MV-4-11 (cell line): ENCODE measurements around the gene ZNF227.
"Not testable (repeated sequence)": the region's sequence is repeated elsewhere in the genome, so short reads cannot be mapped to it uniquely, and the experiment has no call there.

Source experiments
- DNase-seq: peaks from one replicate; lab custom pipeline; 2025; lab: John Stamatoyannopoulos, UW

Gene ZNF227

DNA sequence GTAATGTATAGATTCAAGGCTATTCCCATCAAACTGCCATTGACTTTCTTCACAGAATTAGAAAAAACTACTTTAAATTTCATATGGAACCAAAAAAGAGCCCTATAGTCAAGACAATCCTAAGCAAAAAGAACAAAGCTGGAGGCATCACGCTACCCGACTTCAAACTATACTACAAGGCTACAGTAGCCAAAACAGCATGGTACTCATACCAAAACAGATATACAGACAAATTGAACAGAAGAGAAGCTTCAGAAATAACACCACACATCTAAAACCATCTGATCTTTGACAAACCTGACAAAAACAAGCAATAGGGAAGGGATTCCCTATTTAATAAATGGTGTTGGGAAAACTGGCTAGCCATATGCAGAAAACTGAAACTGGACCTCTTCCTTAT lies 40.0 kb downstream of the ZNF227 start:
- not testable (repeated sequence) for DNase-seq

DNA sequence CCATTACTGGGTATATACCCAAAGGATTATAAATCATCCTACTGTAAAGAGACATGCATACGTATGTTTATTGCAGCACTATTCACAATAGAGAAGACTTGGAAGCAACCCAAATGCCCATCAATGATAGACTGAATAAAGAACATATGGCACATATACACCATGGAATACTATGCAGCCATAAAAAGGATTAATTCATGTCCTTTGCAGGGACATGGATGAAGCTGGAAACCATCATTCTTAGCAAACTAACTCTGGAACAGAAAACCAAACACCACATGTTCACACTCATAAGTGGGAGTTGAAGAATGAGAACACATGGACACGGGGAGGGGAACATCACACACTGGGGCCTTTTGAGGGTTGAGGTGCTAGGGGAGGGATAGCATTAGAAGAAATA lies 41.1 kb downstream of the ZNF227 start:
- DNase-seq = not testable (repeated sequence)

DNA sequence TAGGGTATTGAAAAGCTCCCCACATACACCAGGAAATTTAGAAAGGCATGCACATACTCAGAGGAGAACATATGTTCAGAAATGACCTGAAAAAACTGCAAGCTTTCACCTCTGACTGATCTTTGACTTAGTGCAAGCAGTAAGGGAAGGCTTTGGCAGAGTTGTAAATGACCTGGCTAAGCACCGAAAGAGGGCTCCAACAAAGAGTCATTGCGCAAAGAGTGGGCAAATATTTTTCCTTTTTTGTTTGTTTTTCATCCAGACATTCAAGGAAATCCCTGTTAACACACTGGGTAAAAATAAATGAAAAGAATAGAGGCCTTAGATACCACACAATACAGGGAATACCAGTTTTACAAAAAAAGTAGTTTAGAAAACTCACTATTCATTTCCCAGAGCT lies 42.2 kb downstream of the ZNF227 start:
- DNase-seq = no peak

DNA sequence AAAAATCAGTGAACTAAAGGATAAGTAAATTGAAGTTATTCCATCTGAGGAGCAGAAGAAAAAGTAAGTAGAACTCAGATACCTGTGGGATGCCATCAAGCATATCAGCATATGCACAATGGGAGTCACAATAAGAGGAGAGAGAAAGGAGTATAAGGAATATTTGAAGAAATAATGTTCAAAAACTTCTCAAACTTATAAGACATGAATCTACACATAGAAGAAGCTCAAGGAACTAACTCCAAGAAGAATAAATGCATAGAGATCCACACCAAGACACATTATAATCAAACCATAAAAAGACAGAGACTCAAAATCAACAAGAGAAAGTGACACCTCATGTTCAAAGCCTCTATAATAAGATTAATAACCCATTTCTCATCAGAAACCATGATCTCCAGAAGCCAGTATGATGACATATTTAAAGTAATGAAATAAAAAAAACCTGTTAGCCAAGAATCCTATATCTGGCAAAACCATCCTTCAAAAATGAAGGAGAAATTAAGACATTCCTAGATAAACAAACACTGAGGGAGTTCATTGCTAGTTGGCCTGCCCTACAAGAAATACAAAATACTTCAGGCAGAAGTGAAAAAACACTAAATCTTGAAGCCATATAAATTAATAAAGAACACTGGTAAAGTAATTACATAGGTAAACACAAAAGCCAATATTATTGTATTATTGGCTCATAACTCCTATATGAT lies 43.5 kb downstream of the ZNF227 start:
- DNase-seq = no peak

DNA sequence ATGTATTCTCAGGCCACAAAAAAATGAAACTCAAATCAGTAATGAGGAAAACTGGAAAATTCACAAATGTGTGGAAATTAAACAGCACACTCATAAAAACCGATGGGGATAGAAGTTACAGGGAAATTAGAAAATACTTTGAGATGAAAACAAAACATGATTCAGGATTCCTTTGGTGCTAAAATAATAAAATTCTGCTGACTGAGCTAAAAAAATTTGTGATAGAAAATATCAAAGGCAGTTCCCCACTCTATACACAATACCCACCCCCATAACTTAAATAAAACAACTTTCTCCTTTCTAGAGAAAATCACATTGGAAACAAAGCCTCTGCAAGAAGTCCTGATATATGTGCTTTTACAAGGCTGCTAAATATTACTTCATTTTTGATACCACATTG lies 45.8 kb downstream of the ZNF227 start:
- DNase-seq = no peak

DNA sequence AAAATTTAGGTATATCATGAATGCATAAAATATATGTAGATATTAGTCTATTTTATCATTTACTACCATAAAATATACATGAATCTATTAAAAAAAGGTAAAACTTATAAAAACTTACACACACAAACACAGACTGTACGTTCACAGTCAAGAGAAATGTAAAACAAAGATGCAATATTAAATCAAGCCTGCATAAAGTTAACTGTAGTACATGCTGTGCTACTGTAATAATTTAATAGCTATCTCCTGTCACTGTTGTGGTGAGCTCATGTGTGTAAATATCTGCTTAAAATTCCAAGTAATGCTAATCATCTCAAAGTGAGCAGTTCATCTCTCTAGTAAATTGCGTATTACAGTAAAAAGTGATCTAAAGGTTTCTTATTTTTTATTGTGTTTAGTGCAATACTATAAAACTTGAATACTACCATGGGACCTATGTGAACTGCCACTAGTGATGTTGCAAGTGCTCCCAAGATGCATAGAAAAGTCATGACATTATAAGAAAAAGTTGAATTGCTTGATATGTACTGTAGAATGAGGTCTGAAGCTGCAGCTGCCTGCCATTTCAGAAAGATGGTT lies 46.6 kb downstream of the ZNF227 start:
- no peak for DNase-seq

DNA sequence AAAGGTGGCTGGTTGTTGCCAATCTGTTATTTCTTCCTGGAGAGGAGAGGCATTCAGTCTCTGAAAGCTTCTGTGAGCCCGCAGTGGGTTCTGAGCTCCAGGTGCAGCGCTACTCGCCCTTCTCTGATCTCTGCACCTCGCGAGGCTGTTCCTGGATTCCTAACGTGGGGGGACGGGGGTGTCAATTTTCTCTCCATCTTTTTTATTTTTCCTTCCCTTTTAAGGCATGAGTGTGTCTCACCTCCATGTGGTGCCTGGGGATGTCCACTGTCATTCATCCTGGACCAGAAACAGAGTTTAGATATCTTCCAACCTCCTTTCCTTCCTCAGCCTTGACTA lies 48.0 kb downstream of the ZNF227 start:
- DNase-seq = no peak

DNA sequence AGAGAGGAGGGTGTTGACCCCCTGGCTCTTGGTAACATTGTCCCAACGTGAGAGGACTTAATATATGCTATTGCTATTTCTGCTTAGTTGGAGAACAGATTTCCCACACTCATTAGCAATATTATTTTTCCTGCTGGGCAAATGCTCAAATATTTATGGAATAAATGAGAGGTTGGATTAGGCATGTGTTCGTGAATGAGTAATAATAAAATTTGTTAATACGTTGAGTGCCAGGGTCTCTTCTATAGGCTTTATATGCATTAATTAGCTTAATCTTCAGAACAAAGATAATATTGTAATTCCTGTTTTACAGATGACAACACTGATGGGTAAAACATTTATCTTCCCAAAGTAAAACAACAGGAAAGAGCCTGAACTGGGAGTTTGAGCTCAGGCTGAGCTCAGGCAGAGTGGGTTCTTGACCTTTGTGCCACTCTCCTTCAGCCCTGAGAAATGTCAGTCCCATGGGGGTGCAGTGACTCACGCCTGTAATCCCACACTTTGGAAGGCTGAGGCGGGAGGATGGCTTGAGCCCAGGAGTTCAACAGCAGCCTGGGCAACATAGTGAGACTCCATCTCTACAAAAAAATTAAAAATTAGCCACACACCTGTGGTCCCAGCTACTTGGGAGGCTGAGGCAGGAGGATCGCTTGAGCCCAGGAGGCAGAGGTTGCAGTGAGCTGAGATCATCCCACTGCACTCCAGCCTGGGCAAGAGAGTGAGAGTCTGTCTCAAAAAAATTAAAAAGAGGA lies 48.5 kb downstream of the ZNF227 start:
- DNase-seq = no peak

DNA sequence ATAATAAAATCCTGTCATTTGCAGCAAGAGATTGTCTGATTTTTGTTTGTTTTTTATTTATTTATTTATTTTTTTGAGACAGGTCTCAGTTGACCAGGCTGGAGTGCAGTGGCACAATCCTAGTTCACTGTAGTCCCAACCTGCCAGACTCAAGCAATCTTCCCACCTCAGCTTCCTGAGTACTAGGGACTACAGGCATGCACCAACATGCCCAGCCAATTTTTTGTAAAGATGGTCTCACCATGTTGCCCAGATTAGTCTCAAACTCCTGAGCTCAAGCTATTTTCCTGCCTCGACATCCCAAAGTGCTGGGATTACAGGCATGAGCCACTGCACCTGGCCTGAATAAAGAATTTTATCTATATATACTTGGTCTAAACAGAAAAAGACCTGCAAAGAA lies 65.0 kb downstream of the ZNF227 start:
- no peak for DNase-seq

DNA sequence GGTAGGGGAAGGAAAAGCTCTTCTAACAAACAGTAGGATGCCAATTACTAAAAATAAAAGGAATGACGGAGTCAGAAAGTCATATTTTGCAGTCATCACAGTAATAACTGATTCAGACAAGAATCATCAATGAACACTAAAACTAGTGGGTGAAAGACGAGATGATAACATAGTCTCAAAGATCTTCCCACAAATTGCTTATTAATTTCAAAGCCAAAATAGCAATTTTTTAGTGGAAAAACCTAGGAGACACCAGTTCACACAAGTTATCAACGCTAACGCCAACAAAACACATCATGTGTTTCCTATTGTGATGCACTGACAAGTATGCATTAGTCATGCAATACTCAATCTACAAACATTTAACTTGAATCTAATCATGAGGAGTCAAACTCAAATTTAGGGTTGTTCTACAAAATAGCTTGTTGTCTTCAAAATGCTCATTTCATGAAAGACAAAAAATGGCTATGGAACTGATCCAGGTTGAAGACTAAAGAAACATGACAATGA lies 65.9 kb downstream of the ZNF227 start:
- DNase-seq = no peak

DNA sequence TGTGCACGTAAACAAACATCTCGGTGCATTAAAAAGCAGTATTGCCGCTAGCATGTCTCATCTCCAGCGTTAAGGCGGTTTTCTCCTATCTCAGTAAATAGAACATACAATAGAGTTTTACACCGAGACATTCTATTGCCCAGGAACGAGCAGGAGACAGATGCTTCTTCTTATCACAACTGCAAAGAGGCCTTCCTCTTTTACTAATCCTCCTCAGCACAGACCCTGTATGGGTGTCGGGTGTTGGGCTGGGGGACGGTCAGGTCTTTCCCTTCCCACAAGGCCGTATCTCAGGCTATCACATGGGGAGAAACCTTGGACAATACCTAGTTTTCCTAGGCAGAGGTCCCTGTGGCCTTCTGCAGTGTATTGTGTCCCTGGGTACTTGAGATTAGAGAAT lies 68.6 kb downstream of the ZNF227 start:
- DNase-seq = peak; percentile 85

DNA sequence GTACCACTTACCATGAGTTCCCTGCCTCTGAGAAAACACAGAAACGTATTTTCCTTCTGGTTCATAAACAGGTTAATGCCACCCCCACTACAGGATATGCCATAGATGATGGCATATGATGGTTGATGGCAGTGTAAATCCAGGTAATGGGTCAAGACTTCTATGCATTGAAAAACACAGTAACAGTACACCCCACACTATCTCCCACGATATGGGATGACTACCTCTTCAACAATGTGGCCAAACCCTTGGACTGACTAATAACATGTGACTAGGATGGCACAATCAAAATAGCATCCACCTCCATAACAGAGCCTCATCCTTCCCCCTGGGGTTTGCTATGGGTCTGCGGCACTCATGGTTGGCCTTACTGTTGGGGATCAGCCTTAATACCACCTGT lies 70.5 kb downstream of the ZNF227 start:
- DNase-seq = no peak

DNA sequence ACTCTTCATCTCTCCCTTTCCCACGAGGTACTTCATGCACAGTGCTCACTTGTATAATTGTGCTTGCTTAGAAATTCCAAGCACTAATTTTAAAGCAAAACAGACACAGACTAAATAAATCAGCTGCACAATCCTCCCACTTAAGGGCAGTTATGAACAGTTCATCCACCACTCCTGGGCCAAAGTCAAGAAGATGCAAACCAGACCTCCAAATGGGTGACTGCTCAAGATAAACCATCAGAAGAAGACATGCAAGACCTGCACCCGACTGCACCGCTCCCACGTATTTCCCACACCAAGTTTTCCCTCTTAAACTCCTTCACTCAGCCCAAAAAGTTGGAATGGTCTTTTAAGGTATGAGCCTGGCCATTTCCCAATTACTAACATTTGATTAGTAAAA lies 72.6 kb downstream of the ZNF227 start:
- no peak for DNase-seq
